GM23338 (cell line): Measurements from ENCODE around the gene SLC16A12. TPM values are rescaled to one million over a fixed set of nuclear protein-coding genes. Genes with fewer than 3 reads are reported as not detected.

Source experiments
- ATAC-seq: fragments of 200-7000 bp; cut with Tn5 transposase; 3 replicates; pipeline ENCODE4 v1.9.1; 2020
- DNase-seq: peaks from one replicate; pipeline ENCODE4 v3.0.0-alpha.2; 2015; ENCODE audit warnings: low spot score
- H2AFZ ChIP-seq: fragments of 200-600 bp; sonication (generic); 2 replicates; pipeline ENCODE4 v1.8.0; 2016; ENCODE audit warnings: antibody characterized with exemption, mild to moderate bottlenecking, moderate library complexity
- H3F3A ChIP-seq: fragments of 200-600 bp; sonication (generic); replicated peaks from 2 replicates; pipeline ENCODE4 v1.8.0; 2017; ENCODE audit warnings: antibody characterized with exemption, mixed run types, low read depth
- H3K27ac ChIP-seq: fragments of 200-600 bp; sonication (generic); 2 replicates; pipeline ENCODE4 v1.6.1; 2016; ENCODE audit warnings: low read depth
- H3K27me3 ChIP-seq: fragments of 200-600 bp; sonication (generic); 2 replicates; pipeline ENCODE4 v1.8.0; 2016; ENCODE audit warnings: mild to moderate bottlenecking, mixed run types, moderate library complexity; ENCODE audit not compliant: insufficient read depth
- H3K36me3 ChIP-seq: fragments of 200-600 bp; sonication (generic); 2 replicates; pipeline ENCODE4 v1.8.0; 2016; ENCODE audit warnings: mild to moderate bottlenecking; ENCODE audit not compliant: insufficient read depth
- H3K4me1 ChIP-seq: fragments of 200-600 bp; sonication (generic); 2 replicates; pipeline ENCODE4 v1.8.0; 2016; ENCODE audit warnings: mild to moderate bottlenecking, moderate library complexity; ENCODE audit not compliant: insufficient read depth
- H3K4me2 ChIP-seq: fragments of 200-600 bp; sonication (generic); 2 replicates; pipeline ENCODE4 v1.7.1; 2017; ENCODE audit warnings: mixed run types
- H3K4me3 ChIP-seq: fragments of 200-600 bp; sonication (generic); 2 replicates; pipeline ENCODE4 v1.6.1; 2016; ENCODE audit warnings: mixed run types
- H3K79me2 ChIP-seq: fragments of 200-600 bp; sonication (generic); replicated peaks from 2 replicates; pipeline ENCODE4 v1.8.0; 2017; ENCODE audit warnings: mild to moderate bottlenecking; ENCODE audit not compliant: insufficient read depth
- H3K9me2 ChIP-seq: fragments of 200-600 bp; sonication (generic); 2 replicates; pipeline ENCODE4 v1.8.0; 2017; ENCODE audit not compliant: insufficient read depth
- H4K20me1 ChIP-seq: fragments of 200-600 bp; sonication (generic); replicated peaks from 2 replicates; pipeline ENCODE4 v1.8.0; 2017; ENCODE audit warnings: mild to moderate bottlenecking; ENCODE audit not compliant: insufficient read depth
- H3K27ac Mint-ChIP-seq: 2 replicates; pipeline ENCODE4 v1.8.0; 2020; ENCODE audit warnings: inconsistent platforms, mild to moderate bottlenecking, moderate library complexity, mixed read lengths
- H3K27me3 Mint-ChIP-seq: 3 replicates; pipeline ENCODE4 v1.8.0; 2022; ENCODE audit warnings: low read depth, mild to moderate bottlenecking, moderate library complexity, mixed read lengths, inconsistent platforms; ENCODE audit not compliant: insufficient read depth, poor library complexity
- H3K36me3 Mint-ChIP-seq: 3 replicates; pipeline ENCODE4 v1.8.0; 2021; ENCODE audit warnings: low read depth, mild to moderate bottlenecking, inconsistent platforms, moderate library complexity, mixed read lengths
- H3K4me1 Mint-ChIP-seq: 3 replicates; pipeline ENCODE4 v1.8.0; 2020; ENCODE audit warnings: mild to moderate bottlenecking, inconsistent platforms, mixed read lengths
- H3K4me3 Mint-ChIP-seq: 3 replicates; pipeline ENCODE4 v1.8.0; 2021; ENCODE audit warnings: moderate library complexity, mild to moderate bottlenecking, inconsistent platforms, mixed read lengths
- H3K9me3 Mint-ChIP-seq: 3 replicates; pipeline ENCODE4 v1.8.0; 2020; ENCODE audit warnings: moderate library complexity, mild to moderate bottlenecking, inconsistent platforms, mixed read lengths
- CREB1 ChIP-seq: fragments of 250-450 bp; sonication (Bioruptor Pico); IDR thresholded peaks from 2 replicates; pipeline ENCODE4 v1.5.0; 2020; ENCODE audit warnings: low read depth, mild to moderate bottlenecking, moderate library complexity
- EZH2 ChIP-seq: fragments of 200-600 bp; sonication (generic); IDR thresholded peaks from one replicate; pipeline ENCODE4 v1.8.0; 2017; ENCODE audit warnings: antibody characterized with exemption, mild to moderate bottlenecking, low read depth; ENCODE audit not compliant: unreplicated experiment
- EZH2phosphoT487 ChIP-seq: fragments of 200-600 bp; sonication (generic); IDR thresholded peaks from one replicate; pipeline ENCODE4 v1.8.1; 2018; ENCODE audit warnings: antibody characterized with exemption; ENCODE audit not compliant: unreplicated experiment
- JUNB ChIP-seq: IDR thresholded peaks from one replicate; pipeline ENCODE4 v1.6.1; 2016; ENCODE audit warnings: antibody characterized with exemption; ENCODE audit not compliant: unreplicated experiment
- NANOG ChIP-seq: IDR thresholded peaks from 2 replicates; pipeline ENCODE4 v1.6.1; 2016; ENCODE audit warnings: antibody characterized with exemption, borderline replicate concordance
- POLR2AphosphoS5 ChIP-seq: IDR thresholded peaks from 2 replicates; pipeline ENCODE4 v1.6.1; 2016; ENCODE audit warnings: antibody characterized with exemption, low read depth
- STAT1 ChIP-seq: IDR thresholded peaks from one replicate; pipeline ENCODE4 v1.6.1; 2016; ENCODE audit warnings: antibody characterized with exemption; ENCODE audit not compliant: unreplicated experiment
- ZNF114 ChIP-seq: fragments of 250-450 bp; sonication (Bioruptor Pico); IDR thresholded peaks from 2 replicates; pipeline ENCODE4 v1.5.0; 2020; ENCODE audit warnings: mild to moderate bottlenecking, moderate library complexity
- ZNF331 ChIP-seq: fragments of 250-450 bp; sonication (Bioruptor Pico); IDR thresholded peaks from 2 replicates; pipeline ENCODE4 v1.5.0; 2020; ENCODE audit warnings: low read depth, mild to moderate bottlenecking, moderate library complexity
- polyA plus RNA-seq: library from polyadenylated mRNA; unstranded; fragments of >200 nt; fragmentation: Nextera tagmentation; extraction: Ambion mirVana; gene quantifications from 2 replicates; pipeline ENCODE4 v1.2.1, GENCODE V29; 2016
- total RNA-seq: library from RNA; depleted of rRNA; stranded (reverse); fragments of >200 nt; shearing (Covaris generic); gene quantifications from 2 replicates; pipeline ENCODE4 v1.2.3, GENCODE V29; 2014
- TF ChIP-seq, protein P1 (sequence below): IDR thresholded peaks from 2 replicates; pipeline ENCODE4 v1.6.1; 2016; ENCODE audit warnings: antibody characterized with exemption
- TF ChIP-seq, protein P2 (sequence below): IDR thresholded peaks from one replicate; pipeline ENCODE4 v1.6.1; 2018; ENCODE audit warnings: antibody characterized with exemption; ENCODE audit not compliant: unreplicated experiment
- TF ChIP-seq, protein P3 (sequence below), 2 experiments: fragments of 200-600 bp in 1 of 2; sonication (generic) in 1 of 2; conservative IDR thresholded peaks; 2 replicates each; pipeline versions ENCODE4 v1.5.1 to v1.6.1; 2016 to 2017; ENCODE audit warnings: antibody characterized with exemption in 2 of 2, low read depth in 2 of 2, mild to moderate bottlenecking in 2 of 2, moderate library complexity in 1 of 2

SLC16A12 gene
- total and polyA plus RNA-seq, 2 experiments from 2014 or later, result 0.84 to 2.0 TPM

DNA sequence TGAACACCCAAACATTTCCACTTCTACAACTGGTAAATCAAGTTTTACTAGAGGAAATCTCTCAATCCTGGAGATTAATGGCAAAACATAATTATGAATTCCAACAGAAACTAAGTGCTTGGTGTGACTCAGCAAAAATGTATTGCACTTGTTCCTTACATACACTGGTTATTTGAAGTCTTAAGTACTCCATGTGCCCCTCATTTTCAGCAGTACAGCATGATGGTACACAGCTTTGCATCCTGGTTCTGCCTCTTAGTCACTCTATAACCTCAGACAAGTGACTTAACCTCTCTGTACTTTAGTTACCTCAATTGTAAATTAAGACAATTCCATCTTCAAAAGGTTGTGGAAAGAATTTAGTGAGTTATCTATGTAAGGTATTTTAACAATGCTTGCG, 12.9 kb downstream of the SLC16A12 start:
- ATAC-seq (no peak), DNase-seq (no peak)
- Mint-ChIP-seq H3K4me1 (no peaks in the 10 kb centered on the region), H3K4me3 (no peak overlapping the region), H3K27ac (no peak overlapping the region), H3K9me3 (no peaks in the 10 kb centered on the region), H3K36me3 (no peaks in the 10 kb centered on the region), H3K27me3 (peaks cover under 1% of the 10 kb centered on the region)
- no peaks in the 10 kb centered on the region for H4K20me1 ChIP-seq
- H3K4me2 ChIP-seq, result no peak overlapping the region
- no peaks in the 10 kb centered on the region for H3K27me3 ChIP-seq
- H2AFZ ChIP-seq, result no peak overlapping the region
- H3F3A ChIP-seq, result no peaks in the 10 kb centered on the region
- TF ChIP-seq CREB1 (CRISPR knock-in tag), result no peak
- H3K9me2 ChIP-seq, result no peaks in the 10 kb centered on the region
- no peaks in the 10 kb centered on the region for H3K4me1 ChIP-seq
- no peak overlapping the region for H3K4me3 ChIP-seq
- H3K27ac ChIP-seq, result no peak overlapping the region
- no peaks in the 10 kb centered on the region for H3K79me2 ChIP-seq
- no peaks in the 10 kb centered on the region for H3K36me3 ChIP-seq

DNA sequence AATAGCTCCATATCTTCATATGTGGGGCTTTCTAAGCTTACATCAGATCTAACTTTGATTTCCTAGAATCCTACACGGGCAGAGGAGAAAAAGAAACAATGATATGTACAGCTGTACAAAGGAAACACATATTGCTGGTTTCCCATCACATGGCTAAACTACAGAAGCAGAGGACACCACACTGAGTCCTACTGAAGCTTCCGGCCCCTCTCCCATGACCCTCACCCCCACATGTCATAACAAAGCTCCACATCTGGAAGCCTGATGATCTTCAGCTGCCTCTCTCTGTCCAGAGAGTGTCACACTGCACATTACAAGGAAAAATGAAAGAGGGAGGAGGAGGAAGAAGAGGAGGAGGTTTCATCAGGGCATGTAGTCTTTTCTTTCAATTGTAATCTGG, 14.0 kb downstream of the SLC16A12 start:
- Histone ChIP-seq H3K79me2 (no peaks in the 10 kb centered on the region), H2AFZ (no peak overlapping the region), H3K4me2 (no peak overlapping the region), H3F3A (no peaks in the 10 kb centered on the region), H3K4me1 (peaks cover 3% of the 10 kb centered on the region; the same call in 1 of the 2 replicates), H3K27me3 (no peaks in the 10 kb centered on the region), H3K36me3 (no peaks in the 10 kb centered on the region), H3K27ac (no peak overlapping the region), H3K4me3 (no peak overlapping the region), H3K9me2 (no peaks in the 10 kb centered on the region), H4K20me1 (no peaks in the 10 kb centered on the region)
- no peaks in the 10 kb centered on the region for H3K36me3 Mint-ChIP-seq
- peaks cover 3% of the 10 kb centered on the region; the same call in 2 of the 3 replicates for H3K4me1 Mint-ChIP-seq
- H3K27me3 Mint-ChIP-seq, result peaks cover 2% of the 10 kb centered on the region
- ATAC-seq (no peak), DNase-seq (no peak)
- no peak overlapping the region for H3K27ac Mint-ChIP-seq
- no peak overlapping the region for H3K4me3 Mint-ChIP-seq
- H3K9me3 Mint-ChIP-seq, result no peaks in the 10 kb centered on the region
- TF ChIP-seq CREB1 (CRISPR knock-in tag), result no peak
- no peak for TF ChIP-seq STAT1
- no peak for TF ChIP-seq EZH2phosphoT487
- TF ChIP-seq EZH2, result no peak
- TF ChIP-seq, protein P1, sequence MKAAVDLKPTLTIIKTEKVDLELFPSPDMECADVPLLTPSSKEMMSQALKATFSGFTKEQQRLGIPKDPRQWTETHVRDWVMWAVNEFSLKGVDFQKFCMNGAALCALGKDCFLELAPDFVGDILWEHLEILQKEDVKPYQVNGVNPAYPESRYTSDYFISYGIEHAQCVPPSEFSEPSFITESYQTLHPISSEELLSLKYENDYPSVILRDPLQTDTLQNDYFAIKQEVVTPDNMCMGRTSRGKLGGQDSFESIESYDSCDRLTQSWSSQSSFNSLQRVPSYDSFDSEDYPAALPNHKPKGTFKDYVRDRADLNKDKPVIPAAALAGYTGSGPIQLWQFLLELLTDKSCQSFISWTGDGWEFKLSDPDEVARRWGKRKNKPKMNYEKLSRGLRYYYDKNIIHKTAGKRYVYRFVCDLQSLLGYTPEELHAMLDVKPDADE, result no peak
- no peak for TF ChIP-seq ZNF114
- TF ChIP-seq NANOG, result no peak
- TF ChIP-seq JUNB, result no peak
- TF ChIP-seq, protein P2, sequence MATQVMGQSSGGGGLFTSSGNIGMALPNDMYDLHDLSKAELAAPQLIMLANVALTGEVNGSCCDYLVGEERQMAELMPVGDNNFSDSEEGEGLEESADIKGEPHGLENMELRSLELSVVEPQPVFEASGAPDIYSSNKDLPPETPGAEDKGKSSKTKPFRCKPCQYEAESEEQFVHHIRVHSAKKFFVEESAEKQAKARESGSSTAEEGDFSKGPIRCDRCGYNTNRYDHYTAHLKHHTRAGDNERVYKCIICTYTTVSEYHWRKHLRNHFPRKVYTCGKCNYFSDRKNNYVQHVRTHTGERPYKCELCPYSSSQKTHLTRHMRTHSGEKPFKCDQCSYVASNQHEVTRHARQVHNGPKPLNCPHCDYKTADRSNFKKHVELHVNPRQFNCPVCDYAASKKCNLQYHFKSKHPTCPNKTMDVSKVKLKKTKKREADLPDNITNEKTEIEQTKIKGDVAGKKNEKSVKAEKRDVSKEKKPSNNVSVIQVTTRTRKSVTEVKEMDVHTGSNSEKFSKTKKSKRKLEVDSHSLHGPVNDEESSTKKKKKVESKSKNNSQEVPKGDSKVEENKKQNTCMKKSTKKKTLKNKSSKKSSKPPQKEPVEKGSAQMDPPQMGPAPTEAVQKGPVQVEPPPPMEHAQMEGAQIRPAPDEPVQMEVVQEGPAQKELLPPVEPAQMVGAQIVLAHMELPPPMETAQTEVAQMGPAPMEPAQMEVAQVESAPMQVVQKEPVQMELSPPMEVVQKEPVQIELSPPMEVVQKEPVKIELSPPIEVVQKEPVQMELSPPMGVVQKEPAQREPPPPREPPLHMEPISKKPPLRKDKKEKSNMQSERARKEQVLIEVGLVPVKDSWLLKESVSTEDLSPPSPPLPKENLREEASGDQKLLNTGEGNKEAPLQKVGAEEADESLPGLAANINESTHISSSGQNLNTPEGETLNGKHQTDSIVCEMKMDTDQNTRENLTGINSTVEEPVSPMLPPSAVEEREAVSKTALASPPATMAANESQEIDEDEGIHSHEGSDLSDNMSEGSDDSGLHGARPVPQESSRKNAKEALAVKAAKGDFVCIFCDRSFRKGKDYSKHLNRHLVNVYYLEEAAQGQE, result no peak
- TF ChIP-seq, protein P3, sequence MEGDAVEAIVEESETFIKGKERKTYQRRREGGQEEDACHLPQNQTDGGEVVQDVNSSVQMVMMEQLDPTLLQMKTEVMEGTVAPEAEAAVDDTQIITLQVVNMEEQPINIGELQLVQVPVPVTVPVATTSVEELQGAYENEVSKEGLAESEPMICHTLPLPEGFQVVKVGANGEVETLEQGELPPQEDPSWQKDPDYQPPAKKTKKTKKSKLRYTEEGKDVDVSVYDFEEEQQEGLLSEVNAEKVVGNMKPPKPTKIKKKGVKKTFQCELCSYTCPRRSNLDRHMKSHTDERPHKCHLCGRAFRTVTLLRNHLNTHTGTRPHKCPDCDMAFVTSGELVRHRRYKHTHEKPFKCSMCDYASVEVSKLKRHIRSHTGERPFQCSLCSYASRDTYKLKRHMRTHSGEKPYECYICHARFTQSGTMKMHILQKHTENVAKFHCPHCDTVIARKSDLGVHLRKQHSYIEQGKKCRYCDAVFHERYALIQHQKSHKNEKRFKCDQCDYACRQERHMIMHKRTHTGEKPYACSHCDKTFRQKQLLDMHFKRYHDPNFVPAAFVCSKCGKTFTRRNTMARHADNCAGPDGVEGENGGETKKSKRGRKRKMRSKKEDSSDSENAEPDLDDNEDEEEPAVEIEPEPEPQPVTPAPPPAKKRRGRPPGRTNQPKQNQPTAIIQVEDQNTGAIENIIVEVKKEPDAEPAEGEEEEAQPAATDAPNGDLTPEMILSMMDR (conservative IDR thresholded peaks at IDR 0.05; ENCODE audit: low read depth in 2 of 2), result no peak
- TF ChIP-seq ZNF331 (CRISPR knock-in tag), result no peak
- no peak for TF ChIP-seq POLR2AphosphoS5
